ENCODE data around the gene TUFM. TPM values are rescaled to one million over a fixed set of nuclear protein-coding genes. Genes with fewer than 3 reads are reported as not detected.
A peak's percentile ranks its signal among the peaks of the same experiment; 100 is the strongest.
"Not testable (repeated sequence)": the region's sequence is repeated elsewhere in the genome, so short reads cannot be mapped to it uniquely, and the experiment has no call there.

The TUFM gene
- total RNA-seq, 4 donors from 2014 or later, result 63.1 to 106 (median 82.8) TPM

DNA sequence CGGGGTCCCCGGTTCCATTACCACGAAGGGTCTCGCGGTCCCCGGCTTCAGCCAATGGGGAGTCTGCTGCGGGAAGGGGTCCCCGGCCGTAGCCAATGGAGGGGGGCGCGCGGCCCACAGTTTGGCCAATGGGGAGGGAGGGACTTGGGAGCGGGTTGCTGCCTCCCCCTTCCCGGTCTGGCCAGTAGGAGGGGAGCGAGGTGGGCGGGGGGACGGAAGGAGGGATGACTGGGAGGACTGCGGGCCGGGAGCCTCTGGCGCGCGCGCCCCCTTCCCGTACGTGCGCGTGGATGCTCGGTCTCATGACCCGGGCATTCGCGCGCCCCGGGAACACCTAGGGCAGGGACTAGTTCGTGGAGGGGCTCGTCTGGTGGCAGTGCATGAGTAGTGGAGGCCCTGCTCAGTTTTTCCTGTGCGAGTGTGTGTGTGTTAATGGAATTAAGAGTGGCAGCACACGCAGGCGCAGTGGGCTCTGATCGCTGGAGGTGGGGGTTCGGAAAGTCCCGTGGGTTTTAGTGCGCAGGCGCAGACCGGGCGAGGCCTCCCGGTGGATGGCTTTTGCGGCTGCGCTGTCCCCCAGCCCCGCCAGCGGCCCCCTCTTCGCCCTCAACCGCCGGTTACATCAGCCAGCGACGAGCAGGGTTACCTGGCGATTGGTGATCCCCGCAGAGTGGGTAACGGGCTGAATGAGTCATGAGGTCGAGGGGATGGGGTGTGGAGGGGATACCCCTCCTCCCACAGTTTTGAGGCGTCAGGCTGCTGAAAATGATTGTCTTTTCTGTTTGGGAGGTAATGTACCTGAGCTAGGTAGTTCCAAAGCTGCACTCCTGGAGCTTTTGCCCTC lies 22.1 kb downstream of the TUFM start:
- 0% methylated on average over 44 of the region's 60 CpGs for WGBS
- intact Hi-C loops (cut with DNase I), result loop anchor here (5.0 kb wide), 2 partner anchors 38 to 123 kb away; partner anchors contain the start of gene SH2B1

DNA sequence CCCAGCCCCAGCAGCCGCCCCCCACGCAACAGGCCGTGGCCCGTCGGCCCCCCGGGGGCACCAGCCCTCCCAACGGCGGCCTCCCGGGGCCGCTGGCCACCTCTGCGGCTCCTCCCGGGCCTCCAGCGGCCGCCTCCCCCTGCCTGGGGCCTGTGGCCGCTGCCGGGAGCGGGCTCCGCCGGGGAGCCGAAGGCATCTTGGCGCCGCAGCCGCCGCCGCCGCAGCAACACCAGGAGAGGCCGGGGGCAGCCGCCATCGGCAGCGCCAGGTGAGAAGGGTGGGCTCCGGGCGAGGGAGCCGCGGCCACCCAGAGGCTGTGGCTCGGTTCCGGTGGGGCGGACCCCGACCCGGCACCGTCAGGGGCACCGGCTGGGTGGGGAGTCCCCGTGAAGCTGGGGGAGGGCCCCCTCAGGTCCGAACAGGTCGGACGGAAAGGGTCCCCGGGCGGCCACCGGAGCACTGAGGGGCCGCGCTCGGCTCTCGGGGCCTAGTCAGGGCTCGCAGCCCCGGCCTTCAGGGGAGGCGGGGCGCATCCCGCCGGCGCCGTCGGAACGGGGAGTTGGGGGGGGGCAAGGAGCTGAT lies 22.8 kb downstream of the TUFM start:
- TF ChIP-seq POLR2A (IDR thresholded peaks at IDR 0.05; ENCODE audit: low read depth) (no peak), EP300 (IDR thresholded peaks at IDR 0.05) (no peak), POLR2AphosphoS5 (IDR thresholded peaks at IDR 0.05) (no peak)
- TF ChIP-seq, protein P1, sequence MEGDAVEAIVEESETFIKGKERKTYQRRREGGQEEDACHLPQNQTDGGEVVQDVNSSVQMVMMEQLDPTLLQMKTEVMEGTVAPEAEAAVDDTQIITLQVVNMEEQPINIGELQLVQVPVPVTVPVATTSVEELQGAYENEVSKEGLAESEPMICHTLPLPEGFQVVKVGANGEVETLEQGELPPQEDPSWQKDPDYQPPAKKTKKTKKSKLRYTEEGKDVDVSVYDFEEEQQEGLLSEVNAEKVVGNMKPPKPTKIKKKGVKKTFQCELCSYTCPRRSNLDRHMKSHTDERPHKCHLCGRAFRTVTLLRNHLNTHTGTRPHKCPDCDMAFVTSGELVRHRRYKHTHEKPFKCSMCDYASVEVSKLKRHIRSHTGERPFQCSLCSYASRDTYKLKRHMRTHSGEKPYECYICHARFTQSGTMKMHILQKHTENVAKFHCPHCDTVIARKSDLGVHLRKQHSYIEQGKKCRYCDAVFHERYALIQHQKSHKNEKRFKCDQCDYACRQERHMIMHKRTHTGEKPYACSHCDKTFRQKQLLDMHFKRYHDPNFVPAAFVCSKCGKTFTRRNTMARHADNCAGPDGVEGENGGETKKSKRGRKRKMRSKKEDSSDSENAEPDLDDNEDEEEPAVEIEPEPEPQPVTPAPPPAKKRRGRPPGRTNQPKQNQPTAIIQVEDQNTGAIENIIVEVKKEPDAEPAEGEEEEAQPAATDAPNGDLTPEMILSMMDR (IDR thresholded peaks at IDR 0.05), result no peak
- WGBS, result 0% methylated on average over 25 of the region's 62 CpGs
- intact Hi-C loops (cut with DNase I), result loop anchor here (5.0 kb wide), 2 partner anchors 39 to 124 kb away; partner anchors contain the start of gene SH2B1
- Histone ChIP-seq H3K27me3 (no peaks in the 10 kb centered on the region), H3K4me3 (peak overlapping the region; percentile 94 to 100 (median 99)), H3K27ac (replicated peaks in 1 of 4) (peak overlapping the region; percentile 99 to 100 (median 100)), H3K4me1 (peaks cover 23 to 42% (median 30%) of the 10 kb centered on the region in 4 donors), H3K9me3 (peaks cover 0 to 3% (median 0%) of the 10 kb centered on the region in 4 donors), H3K36me3 (peaks cover 20 to 41% (median 35%) of the 10 kb centered on the region in 4 donors)
- no peak for DNase-seq (ENCODE audit: extremely low spot score)

More for the DNA sequence above, 22.1 kb downstream of the TUFM start:
- H3K36me3 ChIP-seq, result peaks cover 25 to 48% (median 42%) of the 10 kb centered on the region in 4 donors
- TF ChIP-seq POLR2A (IDR thresholded peaks at IDR 0.05; ENCODE audit: low read depth) (peak; percentile 42), EP300 (IDR thresholded peaks at IDR 0.05) (no peak), POLR2AphosphoS5 (IDR thresholded peaks at IDR 0.05) (peak; percentile 68 to 83)
- TF ChIP-seq, protein P1 (IDR thresholded peaks at IDR 0.05), result peak; percentile 24 to 38 (median 28)
- no peaks in the 10 kb centered on the region for H3K27me3 ChIP-seq
- peak overlapping the region; percentile 99 to 100 (median 100) for H3K27ac ChIP-seq (replicated peaks in 1 of 4)
- DNase-seq (ENCODE audit: extremely low spot score), result peak; percentile 99
- H3K9me3 ChIP-seq, result peaks cover 0 to 3% (median 0%) of the 10 kb centered on the region in 4 donors
- H3K4me1 ChIP-seq, result peaks cover 23 to 42% (median 30%) of the 10 kb centered on the region in 4 donors
- peak overlapping the region; percentile 94 to 100 (median 99) for H3K4me3 ChIP-seq

DNA sequence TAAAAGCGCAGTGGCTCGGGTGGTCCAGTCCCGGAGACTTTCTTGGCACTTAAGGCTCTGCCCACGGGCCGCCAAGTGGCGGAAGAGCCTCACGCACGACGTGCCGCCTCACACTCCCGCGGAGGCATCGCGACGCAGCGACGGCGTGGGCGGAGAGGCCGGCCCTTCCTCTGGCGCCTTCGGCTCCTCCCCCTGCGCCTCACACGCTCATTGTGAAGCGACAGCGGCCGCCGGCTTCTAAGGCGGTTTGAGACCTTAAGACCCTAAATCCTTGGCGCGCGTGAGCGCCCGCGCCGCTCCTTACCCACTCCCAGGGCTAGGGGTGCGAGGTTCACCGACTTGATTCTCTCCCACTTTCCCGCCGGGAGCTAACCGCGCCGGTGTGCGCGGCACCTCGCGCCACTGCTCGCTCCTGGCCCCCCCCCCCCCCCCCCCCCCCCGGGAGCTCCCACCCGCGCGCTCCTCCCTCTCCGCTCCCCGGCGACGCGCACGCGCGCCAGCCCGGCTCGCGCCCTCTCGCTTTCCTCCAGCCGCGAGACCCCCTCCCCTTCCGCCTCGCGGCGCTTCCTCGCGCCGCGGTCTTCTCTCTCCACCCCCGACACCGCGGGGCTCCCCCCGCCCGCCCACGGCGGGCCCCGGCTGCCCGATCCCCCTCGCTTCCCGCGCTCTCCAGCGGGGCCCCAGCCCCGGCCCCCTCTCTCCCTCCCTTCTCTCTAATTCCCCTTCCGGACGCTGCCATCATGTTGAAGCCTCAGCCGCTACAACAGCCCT lies 23.4 kb downstream of the TUFM start, which contains the start of gene ATXN2L:
ATXN2L (plus strand) TSS at position 480 of the 771 bp plus-strand sequence; CDS start at position 741, 261 bp downstream.
- H3K27ac ChIP-seq (replicated peaks in 1 of 4), result peak within 1 kb of the TSS; percentile 99 to 100 (median 100)
- peaks cover 16 to 34% (median 28%) of the 10 kb centered on the region in 4 donors for H3K36me3 ChIP-seq
- H3K4me1 ChIP-seq, result peaks cover 23 to 42% (median 30%) of the 10 kb centered on the region in 4 donors
- under 1% methylated on average over 48 of the region's 91 CpGs for WGBS
- peak; percentile 96 for DNase-seq (ENCODE audit: extremely low spot score)
- peak; percentile 75 for TF ChIP-seq POLR2A (IDR thresholded peaks at IDR 0.05; ENCODE audit: low read depth)
- no peak for TF ChIP-seq EP300 (IDR thresholded peaks at IDR 0.05)
- peak; percentile 94 to 95 for TF ChIP-seq POLR2AphosphoS5 (IDR thresholded peaks at IDR 0.05)
- TF ChIP-seq, protein P1 (IDR thresholded peaks at IDR 0.05), result peak in 2 of 3 experiments; percentile 33 to 43
- no peaks in the 10 kb centered on the region for H3K27me3 ChIP-seq
- peaks cover 0 to 3% (median 0%) of the 10 kb centered on the region in 4 donors for H3K9me3 ChIP-seq
- intact Hi-C loops (cut with DNase I), result loop anchor here (5.0 kb wide), 2 partner anchors 40 to 125 kb away; partner anchors contain the start of gene SH2B1
- peak within 1 kb of the TSS; percentile 94 to 100 (median 99) for H3K4me3 ChIP-seq

DNA sequence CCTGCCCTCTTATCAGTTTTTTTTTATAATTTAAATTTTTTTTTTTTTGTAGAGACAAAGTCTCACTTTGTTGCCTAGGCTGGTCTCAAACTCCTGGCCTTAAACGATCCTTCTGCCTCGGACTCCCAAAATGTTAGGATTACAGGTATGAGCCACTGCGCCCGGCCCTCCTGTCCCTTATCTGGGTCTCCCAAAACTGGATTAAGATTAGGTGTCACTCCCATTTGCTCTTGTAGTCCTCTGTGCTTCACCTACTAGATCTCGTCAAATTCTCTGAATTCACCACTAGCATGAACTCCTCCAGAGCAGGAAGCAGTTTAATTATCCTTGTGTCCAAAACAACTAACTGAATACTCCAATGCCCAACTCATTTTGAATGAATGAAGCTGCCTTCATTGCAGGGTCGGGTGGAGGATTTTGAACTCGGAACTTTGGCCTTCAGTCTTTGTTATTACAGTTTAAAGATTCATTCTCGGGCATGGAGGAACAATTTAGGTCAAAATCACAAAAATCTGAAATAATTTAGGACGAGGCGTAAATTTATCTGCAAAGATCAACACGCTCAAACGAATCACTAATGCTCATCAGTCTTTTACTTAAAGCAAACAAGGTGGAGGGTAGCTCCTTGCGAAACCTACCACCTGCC lies 24.2 kb downstream of the TUFM start:
- peak overlapping the region; percentile 94 to 100 (median 99) for H3K4me3 ChIP-seq
- intact Hi-C loops (cut with DNase I), result loop anchor here (5.0 kb wide), 2 partner anchors 40 to 125 kb away; partner anchors contain the start of gene SH2B1
- DNase-seq (ENCODE audit: extremely low spot score), result no peak
- H3K27ac ChIP-seq (replicated peaks in 1 of 4), result peak overlapping the region; percentile 99 to 100 (median 100)
- peaks cover 9 to 27% (median 21%) of the 10 kb centered on the region in 4 donors for H3K36me3 ChIP-seq
- TF ChIP-seq POLR2A (IDR thresholded peaks at IDR 0.05; ENCODE audit: low read depth), result no peak
- TF ChIP-seq, protein P1 (IDR thresholded peaks at IDR 0.05), result no peak
- TF ChIP-seq POLR2AphosphoS5 (IDR thresholded peaks at IDR 0.05), result no peak
- TF ChIP-seq EP300 (IDR thresholded peaks at IDR 0.05), result no peak
- peaks cover 0 to 3% (median 0%) of the 10 kb centered on the region in 4 donors for H3K9me3 ChIP-seq
- 35% methylated on average over 13 of the region's 13 CpGs for WGBS
- H3K4me1 ChIP-seq, result peaks cover 23 to 36% (median 30%) of the 10 kb centered on the region in 4 donors
- no peaks in the 10 kb centered on the region for H3K27me3 ChIP-seq

DNA sequence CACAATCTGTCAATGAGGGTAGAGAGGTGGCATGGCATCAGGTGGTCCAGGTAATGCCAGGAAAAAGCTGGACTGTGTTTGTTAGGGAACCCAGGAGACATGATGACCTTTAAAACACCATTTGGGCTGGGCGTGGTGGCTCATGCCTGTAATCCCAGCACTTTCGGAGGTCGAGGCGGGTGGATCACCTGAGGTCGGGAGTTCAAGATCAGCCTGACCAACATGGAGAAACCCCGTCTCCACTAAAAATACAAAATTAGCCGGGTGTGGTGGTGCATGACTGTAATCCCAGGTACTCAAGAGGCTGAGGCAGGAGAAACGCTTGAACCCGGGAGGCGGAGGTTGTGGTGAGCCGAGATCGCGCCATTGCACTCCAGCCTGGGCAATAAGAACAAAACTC lies 25.6 kb downstream of the TUFM start:
- Histone ChIP-seq H3K36me3 (peaks cover 0 to 12% (median 6%) of the 10 kb centered on the region in 4 donors), H3K4me1 (peaks cover 14 to 21% (median 19%) of the 10 kb centered on the region in 4 donors)
- H3K4me3 ChIP-seq; H3K9me3 ChIP-seq; DNase-seq (ENCODE audit: extremely low spot score); H3K27me3 ChIP-seq; H3K27ac ChIP-seq (replicated peaks in 1 of 4): not testable (repeated sequence)
- 94% methylated on average over 13 of the region's 13 CpGs for WGBS
- intact Hi-C loops (cut with DNase I), result loop anchor here (5.0 kb wide), 2 partner anchors 42 to 127 kb away; partner anchors contain the start of gene SH2B1

Data from esophagus muscularis mucosa (tissue), 4 donors.